Central memory CD4-positive, alpha-beta T cell (primary cell): ENCODE data around the gene MCOLN1.

Experiments used
- DNase-seq: peaks from one replicate; pipeline ENCODE4 v3.0.0; 2022
- total RNA-seq, 3 experiments: gene quantifications; one replicate each; lab custom pipeline; 2026; lab: John Stamatoyannopoulos, UW

MCOLN1 gene
- 6.2 to 9.2 (median 7.5) reads per million in 3 experiments for total RNA-seq

- DNase-seq: peak; percentile 98
These were observed at the start of gene MCOLN1 for GRCh38 chr19:7522072-7522922. Gene MCOLN1, plus strand, starts transcription at chr19:7522624. Its CDS starts 127 bp downstream, at chr19:7522751.

- DNase-seq: no peak
These were observed 46.8 kb upstream of the MCOLN1 start for GRCh38 chr19:7475665-7476064.

GRCh38 chr19:7476241-7476640 is 46.2 kb upstream of the MCOLN1 start:
- no peak for DNase-seq

- no peak for DNase-seq
These were observed 45.5 kb upstream of the MCOLN1 start for GRCh38 chr19:7476777-7477494.

GRCh38 chr19:7477758-7478157 is 44.7 kb upstream of the MCOLN1 start:
- DNase-seq: no peak

GRCh38 chr19:7478173-7478842 is 44.1 kb upstream of the MCOLN1 start:
- DNase-seq: no peak

GRCh38 chr19:7478843-7479227 is 43.6 kb upstream of the MCOLN1 start:
- DNase-seq: no peak

- no peak for DNase-seq
These were observed 42.0 kb upstream of the MCOLN1 start for GRCh38 chr19:7480222-7480969.

GRCh38 chr19:7480970-7481255 is 41.5 kb upstream of the MCOLN1 start:
- DNase-seq: no peak

- DNase-seq: no peak
These were observed 39.6 kb upstream of the MCOLN1 start for GRCh38 chr19:7482584-7483439.

- no peak for DNase-seq
These were observed 38.7 kb upstream of the MCOLN1 start for GRCh38 chr19:7483720-7484201.

GRCh38 chr19:7486923-7487322 is 35.5 kb upstream of the MCOLN1 start:
- DNase-seq: no peak

- DNase-seq: peak; percentile 85
These were observed 33.6 kb upstream of the MCOLN1 start, which contains the start of gene PEX11G for GRCh38 chr19:7488736-7489353. Gene PEX11G, minus strand, starts transcription at chr19:7489035. Its CDS starts 25 bp downstream, at chr19:7489010.

- no peak for DNase-seq
These were observed 32.8 kb upstream of the MCOLN1 start for GRCh38 chr19:7489609-7490044.

- peak; percentile 39 for DNase-seq
These were observed 30.3 kb upstream of the MCOLN1 start for GRCh38 chr19:7492142-7492541.

- no peak for DNase-seq
These were observed 29.9 kb upstream of the MCOLN1 start for GRCh38 chr19:7492558-7492957.

- DNase-seq: no peak
These were observed 27.9 kb upstream of the MCOLN1 start for GRCh38 chr19:7494416-7495098.

GRCh38 chr19:7497292-7497691 is 25.1 kb upstream of the MCOLN1 start:
- DNase-seq: no peak

- no peak for DNase-seq
These were observed 21.5 kb upstream of the MCOLN1 start for GRCh38 chr19:7500811-7501450.

- no peak for DNase-seq
These were observed 19.9 kb upstream of the MCOLN1 start for GRCh38 chr19:7502552-7502951.
